GDM1 (cell line): ENCODE results near the gene NOL9.

Source experiments
- DNase-seq: peaks from one replicate; lab custom pipeline; 2025; lab: John Stamatoyannopoulos, UW

NOL9 gene

GRCh38 chr1:6590046-6590445 is 35.7 kb upstream of the NOL9 start:
- DNase-seq: no peak

- peak; percentile 58 for DNase-seq
Measured at GRCh38 chr1:6588893-6589520, 34.7 kb upstream of the NOL9 start.

GRCh38 chr1:6588128-6588892 is 34.0 kb upstream of the NOL9 start:
- no peak for DNase-seq

GRCh38 chr1:6587261-6588005 is 33.1 kb upstream of the NOL9 start:
- DNase-seq: no peak

GRCh38 chr1:6586404-6586816 is 32.1 kb upstream of the NOL9 start:
- no peak for DNase-seq

GRCh38 chr1:6585841-6586240 is 31.5 kb upstream of the NOL9 start:
- no peak for DNase-seq

- no peak for DNase-seq
Measured at GRCh38 chr1:6585081-6585722, 30.9 kb upstream of the NOL9 start.

- DNase-seq: no peak
Measured at GRCh38 chr1:6584126-6585080, 30.1 kb upstream of the NOL9 start.

GRCh38 chr1:6582370-6582769 is 28.1 kb upstream of the NOL9 start:
- DNase-seq: no peak

GRCh38 chr1:6581561-6582305 is 27.4 kb upstream of the NOL9 start:
- DNase-seq: peak; percentile 51

GRCh38 chr1:6580593-6581409 is 26.5 kb upstream of the NOL9 start:
- no peak for DNase-seq

- DNase-seq: no peak
Measured at GRCh38 chr1:6580119-6580592, 25.8 kb upstream of the NOL9 start.

- peak; percentile 93 for DNase-seq
Measured at GRCh38 chr1:6579374-6580118, 25.2 kb upstream of the NOL9 start, which contains the start of gene ZBTB48. Gene ZBTB48, plus strand, starts transcription at chr1:6579994. Its CDS starts 616 bp downstream, at chr1:6580610.

GRCh38 chr1:6578624-6579373 is 24.5 kb upstream of the NOL9 start:
- DNase-seq: no peak

GRCh38 chr1:6577831-6578525 is 23.7 kb upstream of the NOL9 start:
- no peak for DNase-seq

- DNase-seq: no peak
Measured at GRCh38 chr1:6574818-6575217, 20.5 kb upstream of the NOL9 start.

GRCh38 chr1:6574025-6574620 is 19.8 kb upstream of the NOL9 start:
- no peak for DNase-seq
